Tibial nerve (tissue), 4 donors: ENCODE measurements around the gene INPP5A. TPM values are rescaled to one million over a fixed set of nuclear protein-coding genes. Genes with fewer than 3 reads are reported as not detected.
A peak's percentile ranks its signal among the peaks of the same experiment; 100 is the strongest.

Source experiments
- DNase-seq, 2 donors: peaks; one replicate each; pipeline ENCODE4 v3.0.0-alpha.2; 2019; ENCODE audit warnings: low spot score in 2 of 2
- H3K27ac ChIP-seq, 4 donors: fragments of 200-600 bp; sonication (generic) in 3 of 4; one replicate each; pipeline ENCODE4 v1.5.1; 2017 to 2019; ENCODE audit warnings: mild to moderate bottlenecking in 1 of 4
- H3K27me3 ChIP-seq, 2 donors: fragments of 200-600 bp; sonication (generic) in 1 of 2; one replicate each; pipeline versions ENCODE4 v1.5.1 to v1.6.0; 2017 to 2019
- H3K36me3 ChIP-seq, 3 donors: fragments of 200-600 bp; sonication (generic); one replicate each; pipeline ENCODE4 v1.5.1; 2018 to 2019
- H3K4me1 ChIP-seq, 4 donors: fragments of 200-600 bp; sonication (generic) in 3 of 4; one replicate each; pipeline ENCODE4 v1.5.1; 2017 to 2019
- H3K4me3 ChIP-seq, 4 donors: fragments of 200-600 bp; sonication (generic) in 3 of 4; one replicate each; pipeline ENCODE4 v1.5.1; 2017 to 2019; ENCODE audit warnings: mild to moderate bottlenecking in 1 of 4, moderate library complexity in 1 of 4
- H3K9me3 ChIP-seq, 4 donors: fragments of 200-600 bp; sonication (generic) in 3 of 4; one replicate each; pipeline ENCODE4 v1.5.1; 2017 to 2019
- EP300 ChIP-seq, 2 donors: sonication (generic); formaldehyde crosslinking; IDR thresholded peaks; one replicate each; pipeline ENCODE4 v1.6.1; 2017; ENCODE audit warnings: antibody characterized with exemption in 2 of 2, mild to moderate bottlenecking in 1 of 2
- POLR2A ChIP-seq, 2 donors: fragments of 450-650 bp; IDR thresholded peaks; one replicate each; pipeline ENCODE4 v1.6.1; 2017; ENCODE audit warnings: antibody characterized with exemption in 2 of 2, mild to moderate bottlenecking in 2 of 2, moderate library complexity in 2 of 2
- WGBS, 2 donors: methylation state at CpG; one replicate each; pipeline ENCODE4 v1.1.5; 2018; 5-methylcytosine and 5-hydroxymethylcytosine counted together
- total RNA-seq, 4 donors: library from RNA; depleted of rRNA; stranded (reverse); fragments of >200 nt; gene quantifications; one replicate each; pipeline ENCODE4 v1.1.0, GENCODE V29; 2016
- TF ChIP-seq, protein P1 (sequence below), 5 experiments: fragments of 200-600 bp in 3 of 5; fragments of 450-650 bp in 2 of 5; sonication (generic) in 3 of 5; IDR thresholded peaks; one replicate each; pipeline ENCODE4 v1.5.1; 2016 to 2019; ENCODE audit warnings: antibody characterized with exemption in 5 of 5, mild to moderate bottlenecking in 3 of 5, moderate library complexity in 2 of 5

Gene INPP5A
- total RNA-seq, 4 donors from 2014 or later: 73.8 to 101 (median 86.2) TPM

DNA sequence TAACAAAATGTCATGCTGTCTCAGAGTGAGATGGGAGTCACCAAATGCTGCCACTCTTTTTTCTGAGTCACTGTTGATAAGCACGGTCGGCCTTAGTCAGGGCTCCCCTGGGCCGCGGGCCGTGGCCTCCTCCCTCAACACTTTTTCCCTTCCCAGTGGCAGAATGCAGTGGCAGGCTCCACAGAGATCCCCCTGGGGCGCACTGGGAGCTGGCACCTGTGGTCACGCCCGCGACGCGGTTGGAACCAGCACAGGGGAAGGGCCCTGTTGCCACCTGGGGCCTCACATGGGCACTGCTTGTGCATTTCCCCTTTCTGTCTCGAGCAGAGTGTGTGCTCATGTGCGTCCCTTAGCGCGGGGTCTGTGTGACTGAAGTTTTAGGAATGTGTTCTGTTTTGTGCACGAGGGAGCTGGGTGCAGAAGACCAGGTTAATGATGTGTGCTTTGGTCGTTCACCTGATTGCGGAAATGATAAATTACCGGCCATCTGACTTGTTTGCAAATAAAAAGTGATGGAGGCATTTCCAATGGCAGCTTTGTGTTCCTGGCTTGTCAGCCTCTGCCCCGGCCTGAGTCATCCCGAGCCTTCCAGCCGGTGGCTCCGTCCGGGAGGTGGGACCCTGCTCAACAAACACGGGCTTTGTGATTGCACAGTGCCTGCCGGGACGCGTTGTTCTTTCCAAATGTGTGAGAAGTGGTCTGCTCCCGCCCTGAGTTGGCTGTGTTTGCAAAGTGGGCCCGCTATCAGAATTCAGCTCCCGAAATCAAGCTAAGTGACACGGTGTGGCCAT lies 147.7 kb downstream of the INPP5A start:
- peak overlapping the region; percentile 44 to 92 (median 74) for H3K27ac ChIP-seq
- DNase-seq: peak; percentile 42 to 43
- TF ChIP-seq, protein P1, sequence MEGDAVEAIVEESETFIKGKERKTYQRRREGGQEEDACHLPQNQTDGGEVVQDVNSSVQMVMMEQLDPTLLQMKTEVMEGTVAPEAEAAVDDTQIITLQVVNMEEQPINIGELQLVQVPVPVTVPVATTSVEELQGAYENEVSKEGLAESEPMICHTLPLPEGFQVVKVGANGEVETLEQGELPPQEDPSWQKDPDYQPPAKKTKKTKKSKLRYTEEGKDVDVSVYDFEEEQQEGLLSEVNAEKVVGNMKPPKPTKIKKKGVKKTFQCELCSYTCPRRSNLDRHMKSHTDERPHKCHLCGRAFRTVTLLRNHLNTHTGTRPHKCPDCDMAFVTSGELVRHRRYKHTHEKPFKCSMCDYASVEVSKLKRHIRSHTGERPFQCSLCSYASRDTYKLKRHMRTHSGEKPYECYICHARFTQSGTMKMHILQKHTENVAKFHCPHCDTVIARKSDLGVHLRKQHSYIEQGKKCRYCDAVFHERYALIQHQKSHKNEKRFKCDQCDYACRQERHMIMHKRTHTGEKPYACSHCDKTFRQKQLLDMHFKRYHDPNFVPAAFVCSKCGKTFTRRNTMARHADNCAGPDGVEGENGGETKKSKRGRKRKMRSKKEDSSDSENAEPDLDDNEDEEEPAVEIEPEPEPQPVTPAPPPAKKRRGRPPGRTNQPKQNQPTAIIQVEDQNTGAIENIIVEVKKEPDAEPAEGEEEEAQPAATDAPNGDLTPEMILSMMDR (IDR thresholded peaks at IDR 0.05): no peak
- TF ChIP-seq EP300 (IDR thresholded peaks at IDR 0.05): peak; percentile 45 to 88
- H3K4me1 ChIP-seq: peaks cover 4 to 31% (median 15%) of the 10 kb centered on the region in 4 donors
- H3K4me3 ChIP-seq: no peak overlapping the region
- H3K9me3 ChIP-seq: no peaks in the 10 kb centered on the region
- 56 to 57% methylated on average over 32 of the region's 32 CpGs for WGBS, 2 donors
- peaks cover 0 to 6% (median 0%) of the 10 kb centered on the region in 3 donors for H3K36me3 ChIP-seq
- no peaks in the 10 kb centered on the region for H3K27me3 ChIP-seq

DNA sequence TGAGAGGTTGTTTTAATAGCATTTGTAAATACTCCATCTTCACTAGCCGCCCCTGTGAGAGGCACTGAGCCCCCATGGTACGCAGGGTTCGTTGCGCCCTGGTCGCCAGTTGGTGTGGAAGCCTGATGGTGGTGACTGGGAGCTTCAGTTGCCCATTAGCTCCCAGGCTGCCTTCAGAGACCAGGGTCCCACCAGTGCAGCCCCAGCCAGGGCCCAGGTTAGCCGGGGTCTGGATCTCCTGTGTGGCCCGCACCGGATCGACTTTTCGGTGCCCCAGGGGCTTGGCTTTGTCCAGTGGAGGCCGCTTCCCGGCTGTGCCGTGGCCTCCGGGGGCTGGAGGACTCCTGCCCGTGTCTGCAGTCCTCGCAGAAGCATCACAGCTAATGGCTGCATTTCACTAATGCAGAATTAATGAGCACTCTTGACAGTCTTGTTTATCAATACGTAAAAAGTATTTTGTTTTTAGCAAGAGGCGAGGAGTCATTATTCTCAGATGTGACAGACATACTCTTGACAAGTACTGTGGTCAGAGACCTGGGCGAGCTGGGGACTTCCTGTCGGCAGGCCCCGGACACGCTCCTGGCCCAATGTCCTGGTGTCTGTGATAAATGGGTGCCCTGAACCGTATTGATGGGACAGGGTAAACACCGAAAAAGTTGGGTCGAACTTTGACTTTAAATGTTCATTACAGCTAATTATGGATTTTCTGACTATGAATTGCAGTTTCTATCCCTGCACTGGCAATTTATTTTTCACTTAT lies 148.5 kb downstream of the INPP5A start:
- 91 to 93% methylated on average over 17 to 25 of the region's 25 CpGs for WGBS, 2 donors
- no peak for DNase-seq
- peaks cover 0 to 14% (median 0%) of the 10 kb centered on the region in 3 donors for H3K36me3 ChIP-seq
- H3K4me3 ChIP-seq: no peak overlapping the region
- H3K27me3 ChIP-seq: no peaks in the 10 kb centered on the region
- TF ChIP-seq EP300 (IDR thresholded peaks at IDR 0.05) (no peak), POLR2A (IDR thresholded peaks at IDR 0.05) (no peak)
- TF ChIP-seq, protein P1 (IDR thresholded peaks at IDR 0.05): no peak
- peak overlapping the region in 3 of 4 donors; percentile 11 to 92 (median 85) for H3K27ac ChIP-seq
- H3K9me3 ChIP-seq: no peaks in the 10 kb centered on the region
- H3K4me1 ChIP-seq: peaks cover 4 to 31% (median 15%) of the 10 kb centered on the region in 4 donors

DNA sequence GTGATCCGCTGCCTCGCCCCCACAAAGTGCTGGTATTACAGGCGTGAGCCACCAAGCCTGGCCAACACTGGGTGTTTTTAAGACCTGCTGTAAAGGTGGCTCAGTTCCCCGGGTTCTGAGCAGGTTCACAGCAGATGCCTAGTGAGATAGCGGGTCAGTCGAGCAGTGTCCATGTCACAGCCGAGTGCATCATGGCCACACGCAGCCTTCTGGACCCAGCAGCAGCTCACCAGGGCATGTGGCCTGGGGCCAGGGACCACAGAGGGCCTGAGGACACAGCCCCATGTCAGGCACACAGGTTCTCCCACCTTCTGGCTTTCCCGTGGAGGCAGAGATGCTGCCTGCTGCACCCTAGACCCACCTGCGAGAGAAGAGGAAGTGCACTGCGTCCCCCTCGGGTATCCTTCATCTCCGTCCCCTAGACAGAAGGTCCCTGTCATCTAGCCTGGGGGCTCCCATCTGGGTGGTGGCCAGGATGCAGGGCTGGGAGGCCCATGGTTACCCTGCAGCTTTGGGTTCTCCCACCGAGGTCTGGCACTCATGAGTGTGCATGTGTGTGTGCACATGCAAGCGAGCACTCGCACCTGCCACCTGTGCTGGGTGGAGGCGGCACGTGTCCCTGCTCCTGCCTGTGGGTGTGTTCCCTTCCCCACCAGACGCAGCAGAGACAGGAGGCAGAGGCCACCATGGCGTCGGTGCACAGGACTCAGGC lies 149.8 kb downstream of the INPP5A start:
- no peak for DNase-seq
- no peak for TF ChIP-seq POLR2A (IDR thresholded peaks at IDR 0.05)

DNA sequence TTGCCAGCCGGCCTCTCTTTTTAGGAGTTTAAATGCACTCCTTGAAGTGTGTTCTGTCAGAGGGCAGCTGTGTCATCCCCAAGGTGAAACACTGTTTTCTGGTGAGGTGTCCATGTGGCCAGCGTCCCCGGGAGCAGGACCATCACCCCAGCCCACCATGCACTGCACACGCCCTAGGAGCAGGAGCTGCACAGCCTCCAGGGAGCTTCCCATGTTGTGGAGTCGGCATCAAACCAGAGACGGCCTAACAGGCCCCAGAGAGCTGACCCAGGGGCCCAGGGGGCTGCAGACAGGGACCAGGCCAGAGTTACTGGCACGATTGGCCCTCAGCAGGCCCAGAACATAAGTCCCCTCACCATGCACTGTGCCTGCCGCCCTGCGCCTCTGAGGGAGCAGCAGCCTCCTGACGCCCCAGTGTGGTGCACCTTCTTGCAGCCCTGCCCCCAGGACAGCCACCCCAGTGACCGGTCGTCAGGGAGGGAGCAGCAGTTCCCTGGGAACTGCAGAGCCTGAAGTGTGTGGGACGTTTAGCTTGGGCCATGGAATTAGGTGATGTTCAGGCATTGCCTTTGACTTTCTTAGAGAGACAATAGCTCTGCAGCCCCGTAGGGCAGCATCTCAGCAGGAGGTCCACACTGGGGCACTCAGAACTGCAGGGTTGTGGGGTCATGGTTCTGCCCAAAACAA lies 150.4 kb downstream of the INPP5A start:
- WGBS, 2 donors: 78 to 79% methylated on average over 8 to 14 of the region's 14 CpGs

More for the DNA sequence above, 149.8 kb downstream of the INPP5A start:
- H3K9me3 ChIP-seq: no peaks in the 10 kb centered on the region
- no peak overlapping the region for H3K4me3 ChIP-seq
- no peaks in the 10 kb centered on the region for H3K27me3 ChIP-seq
- peaks cover 0 to 27% (median 0%) of the 10 kb centered on the region in 3 donors for H3K36me3 ChIP-seq
- WGBS, 2 donors: 91 to 94% methylated on average over 11 to 17 of the region's 21 CpGs
- peaks cover 4 to 31% (median 15%) of the 10 kb centered on the region in 4 donors for H3K4me1 ChIP-seq
- no peak overlapping the region for H3K27ac ChIP-seq

More for the DNA sequence above, 150.4 kb downstream of the INPP5A start:
- no peak overlapping the region for H3K4me3 ChIP-seq
- no peaks in the 10 kb centered on the region for H3K9me3 ChIP-seq
- DNase-seq: no peak
- H3K4me1 ChIP-seq: peaks cover 4 to 31% (median 15%) of the 10 kb centered on the region in 4 donors
- peaks cover 0 to 27% (median 0%) of the 10 kb centered on the region in 3 donors for H3K36me3 ChIP-seq
- TF ChIP-seq, protein P1 (IDR thresholded peaks at IDR 0.05): no peak
- TF ChIP-seq EP300 (IDR thresholded peaks at IDR 0.05) (no peak), POLR2A (IDR thresholded peaks at IDR 0.05) (no peak)
- no peak overlapping the region for H3K27ac ChIP-seq
- H3K27me3 ChIP-seq: no peaks in the 10 kb centered on the region
